COLO668 (cell line): ENCODE measurements around the gene MRPS6.

ENCODE experiments used
- DNase-seq: peaks from one replicate; lab custom pipeline; 2025; ENCODE audit not compliant: unreplicated experiment; lab: John Stamatoyannopoulos, UW

MRPS6 gene

DNA sequence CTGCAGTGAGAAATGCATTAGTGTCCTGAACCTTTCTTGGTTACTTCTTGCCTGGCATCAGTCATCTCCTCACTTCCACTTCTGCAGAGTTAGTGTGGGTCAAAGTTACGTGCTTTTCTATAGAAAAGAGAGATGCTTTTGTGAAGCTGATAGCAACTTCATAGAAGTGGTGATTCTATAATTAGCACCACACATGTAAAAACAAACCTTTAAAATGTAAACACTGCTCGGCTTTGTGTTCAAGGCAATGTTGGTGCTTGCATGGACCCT, 57.3 kb downstream of the MRPS6 start:
- DNase-seq, result no peak

DNA sequence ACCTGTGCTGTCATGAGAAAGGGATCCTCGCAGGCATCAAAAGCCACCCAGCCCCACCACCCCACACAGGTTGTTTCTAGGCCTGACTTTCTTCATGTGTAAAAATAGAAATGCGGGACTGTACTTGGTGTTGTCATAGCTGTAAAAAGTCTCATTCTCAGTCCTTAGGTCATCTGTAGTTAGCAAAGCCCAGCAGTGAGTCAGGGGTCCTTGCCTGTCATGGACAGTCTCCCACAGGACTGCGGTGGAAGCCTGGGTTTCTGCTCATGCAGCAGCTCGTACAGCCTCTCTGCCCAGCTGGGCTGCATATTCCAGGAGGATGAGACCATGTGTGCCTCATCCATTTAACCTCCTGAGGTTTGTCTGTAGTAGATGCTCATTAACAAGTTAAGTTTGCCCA, 58.2 kb downstream of the MRPS6 start:
- no peak for DNase-seq

DNA sequence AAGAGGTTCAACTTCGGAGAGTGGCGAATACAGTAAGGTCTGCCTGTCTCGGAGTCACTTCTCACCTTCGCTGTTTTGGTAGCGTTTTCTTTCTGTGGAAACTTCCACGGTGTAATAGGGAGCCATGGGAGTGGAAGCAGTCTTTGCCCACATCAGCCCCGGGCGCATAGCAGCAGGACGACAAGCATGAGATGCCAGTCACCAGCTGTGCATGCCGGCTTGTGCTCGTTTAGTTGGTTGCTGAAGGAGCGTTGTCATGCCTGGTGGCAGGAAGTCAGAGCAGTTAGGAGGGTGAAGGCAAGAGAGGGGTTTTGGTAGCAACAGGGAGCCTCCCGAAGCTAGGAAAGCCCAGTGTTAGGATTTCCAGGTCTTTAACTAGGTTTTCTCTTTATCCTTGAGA, 58.8 kb downstream of the MRPS6 start:
- DNase-seq, result no peak

DNA sequence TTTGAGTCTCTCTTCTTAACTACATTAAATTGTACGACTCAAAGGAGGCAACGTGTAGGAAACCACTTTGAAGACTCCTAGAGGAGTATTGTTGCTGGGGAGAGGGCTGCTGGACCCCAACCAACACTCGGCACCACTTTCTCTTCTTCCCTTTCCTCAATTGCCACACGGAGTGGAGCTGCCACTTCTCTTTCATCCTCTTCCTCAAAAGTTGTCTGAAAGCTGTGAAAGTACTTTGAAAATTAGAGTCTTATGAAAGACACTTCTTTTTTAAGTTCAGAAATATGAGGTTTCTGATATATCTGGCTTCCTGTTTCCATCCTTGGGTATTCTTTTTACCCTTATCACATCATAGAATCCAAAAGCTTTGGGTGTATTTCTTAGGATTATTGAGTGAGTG, 59.5 kb downstream of the MRPS6 start:
- DNase-seq, result no peak

DNA sequence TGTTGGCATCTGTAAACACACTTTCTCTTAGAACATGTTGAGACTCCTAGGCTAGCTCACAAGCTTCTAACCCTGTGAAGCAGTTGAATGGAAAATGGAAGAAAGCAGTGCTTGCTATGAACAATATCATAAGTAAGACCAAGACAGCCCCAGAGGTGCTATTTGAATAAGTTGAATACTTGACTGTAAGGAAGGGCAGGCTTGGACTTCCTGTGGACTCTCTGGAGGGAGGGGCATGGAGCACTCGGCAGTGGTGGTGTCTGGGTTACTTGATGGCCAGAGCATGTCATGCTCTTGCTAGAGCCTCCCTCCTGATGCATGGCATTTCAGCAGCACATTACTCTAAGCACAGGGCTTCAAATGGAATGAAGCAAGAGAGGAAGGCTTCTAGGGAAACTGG, 60.0 kb downstream of the MRPS6 start:
- no peak for DNase-seq

DNA sequence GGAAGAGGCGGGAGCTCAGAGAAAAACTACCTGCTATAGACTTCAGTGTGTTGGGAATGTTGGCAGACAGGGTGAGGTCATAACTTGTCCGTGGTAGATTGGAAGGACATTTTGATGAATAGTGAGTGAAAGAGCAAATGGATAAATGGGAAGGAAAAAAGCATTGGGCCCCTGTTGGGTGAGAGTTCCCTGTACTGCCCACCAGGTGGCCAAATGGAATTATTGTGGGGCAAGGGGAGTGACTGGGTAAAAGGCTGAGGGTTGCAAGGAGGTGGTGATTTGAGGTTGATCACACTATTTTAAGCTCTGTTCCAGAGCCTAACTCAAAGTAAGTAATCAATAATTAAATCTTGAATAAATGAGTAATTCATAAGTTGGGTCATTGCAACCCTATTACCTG, 60.4 kb downstream of the MRPS6 start:
- DNase-seq, result no peak

DNA sequence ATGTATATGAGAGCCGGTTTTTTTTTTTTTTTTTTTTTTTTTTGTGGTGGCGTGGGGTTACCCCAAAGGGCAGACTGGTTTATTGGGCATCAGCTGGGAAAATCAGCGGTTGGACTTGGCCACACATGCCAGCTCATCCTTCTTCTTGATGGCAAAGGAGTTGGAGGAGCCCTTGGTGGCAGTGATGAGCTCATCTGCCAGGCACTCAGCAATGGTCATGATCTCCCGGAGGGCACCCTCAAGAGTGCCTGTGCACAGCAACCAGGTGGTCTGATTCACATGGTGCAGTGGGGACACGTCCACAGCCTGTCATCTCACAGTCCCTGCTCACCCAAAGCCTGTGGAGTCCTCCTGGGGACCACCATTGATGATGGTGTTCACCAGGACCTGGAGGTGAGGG, 62.0 kb downstream of the MRPS6 start:
- DNase-seq, result no peak

DNA sequence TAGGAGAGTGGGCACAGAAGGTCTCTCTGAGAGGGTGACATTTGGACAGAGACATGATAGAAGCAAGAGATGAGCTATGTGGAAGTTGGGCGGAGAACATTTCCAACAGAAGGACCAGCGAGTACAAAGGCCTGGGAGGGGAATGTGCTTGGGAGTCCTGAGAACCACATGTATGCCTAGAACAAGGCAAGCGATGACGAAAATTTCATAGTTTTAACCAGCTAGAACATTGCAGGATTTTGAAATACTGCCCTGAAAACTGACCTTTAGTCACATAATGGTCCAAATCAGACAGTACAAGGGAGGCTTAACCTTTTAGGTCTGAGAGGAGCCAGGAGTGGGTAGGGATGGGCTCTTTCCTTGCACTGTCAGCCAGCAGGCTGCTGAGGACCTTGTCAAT, 68.0 kb downstream of the MRPS6 start:
- DNase-seq, result no peak

DNA sequence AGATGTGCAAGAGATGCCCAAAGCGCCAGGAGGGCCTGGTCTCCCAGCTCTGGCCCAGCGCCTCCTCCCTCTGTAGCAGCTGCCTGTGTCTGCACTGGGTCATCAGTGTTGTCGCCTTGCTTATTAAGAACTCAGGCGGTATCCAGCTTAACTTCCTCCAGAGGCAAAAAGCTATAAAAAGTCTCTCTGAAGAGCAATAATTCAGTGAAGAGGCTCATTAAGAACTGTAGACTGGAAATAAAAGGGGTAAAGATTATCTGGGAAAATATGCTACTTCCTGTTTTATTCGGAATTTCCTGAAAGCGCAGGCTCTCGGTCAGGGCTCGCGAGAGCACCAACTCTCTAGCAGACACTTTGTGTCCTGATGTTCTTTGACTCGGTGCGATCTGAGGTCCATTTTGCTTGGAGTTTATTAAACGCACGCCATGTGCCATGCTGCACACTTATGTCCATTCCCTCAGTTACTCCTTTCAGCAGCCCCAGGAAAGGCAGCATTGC, 70.4 kb downstream of the MRPS6 start:
- DNase-seq, result no peak

DNA sequence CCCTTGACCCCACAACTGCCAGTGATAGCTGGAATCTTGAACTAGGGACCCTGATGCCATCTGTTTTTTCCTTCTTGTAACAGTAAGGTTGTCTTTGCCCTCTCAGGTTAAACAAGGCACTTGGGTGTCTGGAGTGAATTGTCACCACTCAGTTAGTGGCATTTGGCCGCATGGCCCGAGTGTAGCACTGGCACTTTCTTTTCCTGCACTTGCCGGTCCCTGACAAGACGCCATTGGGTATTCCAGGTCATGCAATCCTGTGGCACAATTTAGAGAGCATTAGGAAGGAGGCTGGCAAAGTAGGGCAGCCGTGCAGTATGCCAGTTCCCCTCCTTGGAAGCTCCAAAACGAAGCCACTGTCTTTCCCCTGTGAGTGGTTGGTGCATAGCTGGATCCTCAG, 70.8 kb downstream of the MRPS6 start:
- no peak for DNase-seq

DNA sequence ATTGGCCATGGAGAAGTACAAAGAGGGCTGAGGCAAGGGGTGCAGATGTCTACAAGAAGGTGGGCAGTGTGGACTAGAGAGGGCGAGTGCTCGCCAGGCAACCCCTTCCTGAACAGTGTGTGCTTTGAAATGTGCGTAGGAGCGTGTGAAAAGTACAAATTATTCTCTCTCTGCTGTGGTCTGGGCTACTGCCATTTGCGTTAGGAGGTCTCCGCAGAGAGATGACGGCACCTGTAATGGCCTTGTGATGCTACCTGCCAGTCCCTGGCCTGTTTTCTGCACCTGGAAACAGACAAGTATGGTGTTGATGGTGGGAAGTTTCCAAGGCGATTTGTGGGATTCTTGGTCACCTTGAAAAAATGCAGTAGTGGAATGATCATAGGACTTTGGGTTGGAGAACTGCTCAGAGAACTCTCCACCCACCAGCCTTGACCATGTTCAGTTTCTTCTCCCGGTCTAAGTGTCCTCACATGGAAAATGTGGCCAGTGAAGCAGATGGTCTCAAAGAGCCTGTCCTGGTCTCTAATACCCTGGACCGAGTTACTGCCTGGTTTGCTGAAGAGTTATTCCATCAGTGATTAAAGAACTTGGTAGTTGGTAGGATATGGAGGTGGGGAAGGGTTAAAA, 74.5 kb downstream of the MRPS6 start:
- DNase-seq, result no peak

DNA sequence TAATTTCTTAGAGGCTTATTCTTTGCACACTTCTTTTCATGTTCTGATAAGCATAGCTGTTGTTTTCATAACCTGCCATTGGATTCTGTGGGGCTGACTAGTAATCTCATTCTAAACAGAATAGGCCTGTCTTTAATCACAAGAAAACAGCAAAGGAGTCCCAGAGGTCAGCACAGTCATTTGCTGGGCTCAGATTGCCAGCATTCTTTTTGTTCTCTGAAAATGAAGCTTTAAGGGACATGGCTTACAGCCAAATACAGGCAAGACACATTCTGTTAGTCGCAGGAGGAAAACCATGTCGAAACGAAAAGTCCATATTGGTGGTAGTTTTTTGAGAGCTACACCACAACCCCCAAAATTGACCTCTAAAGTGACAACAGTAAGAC, 75.0 kb downstream of the MRPS6 start:
- DNase-seq, result no peak

DNA sequence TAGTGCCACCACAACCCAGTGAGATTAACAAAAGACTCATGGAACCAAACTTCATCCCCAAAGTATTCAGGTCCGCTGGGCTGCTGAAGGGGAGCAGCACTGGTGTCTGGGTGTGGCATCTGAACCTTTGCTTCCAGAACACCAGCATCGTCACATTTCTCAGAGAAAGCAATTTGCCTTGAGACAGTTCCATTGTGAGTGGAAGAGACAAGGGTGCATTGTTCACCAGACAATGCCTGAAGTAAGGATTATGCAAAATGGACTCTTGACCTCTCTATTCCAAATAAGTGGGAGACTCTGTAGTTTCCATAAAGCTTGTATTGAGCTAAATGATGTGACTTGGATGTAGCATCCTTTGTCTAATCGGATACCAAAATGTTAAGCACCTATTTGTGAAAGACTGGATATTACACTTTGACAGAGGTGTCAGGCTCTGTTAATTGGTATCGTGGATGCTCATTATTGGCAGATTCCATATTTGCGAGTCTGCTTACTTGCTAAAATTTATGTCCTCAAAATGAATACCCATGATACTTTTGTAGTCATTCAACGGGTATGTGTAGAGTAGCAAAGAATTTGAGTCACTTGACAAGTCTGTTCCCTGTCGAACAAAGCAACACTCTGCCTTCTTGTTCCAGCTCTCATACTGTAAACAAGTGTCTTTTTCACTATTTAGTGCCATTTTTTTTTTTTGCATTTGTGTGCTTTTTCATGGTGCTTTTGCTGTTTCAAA, 75.6 kb downstream of the MRPS6 start:
- no peak for DNase-seq

DNA sequence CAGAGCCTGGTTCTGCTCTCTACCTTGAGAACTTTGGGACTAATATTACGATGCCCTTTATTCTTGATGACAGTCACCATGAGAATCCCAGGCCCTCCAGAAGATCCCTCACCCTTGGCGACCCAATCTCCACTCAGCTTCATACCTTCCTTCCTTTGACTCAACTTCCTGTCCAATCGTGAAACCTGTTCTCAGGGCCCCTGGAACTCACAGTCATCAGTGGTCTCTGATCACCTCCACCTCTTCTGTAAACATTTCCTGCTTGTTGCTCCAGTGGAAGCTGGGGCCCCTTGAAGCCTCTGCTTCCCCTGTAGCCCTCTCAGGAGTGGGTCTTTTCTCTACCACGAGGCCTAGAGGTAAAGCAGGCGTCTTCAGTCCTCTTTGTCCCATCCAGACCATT, 79.1 kb downstream of the MRPS6 start:
- no peak for DNase-seq

DNA sequence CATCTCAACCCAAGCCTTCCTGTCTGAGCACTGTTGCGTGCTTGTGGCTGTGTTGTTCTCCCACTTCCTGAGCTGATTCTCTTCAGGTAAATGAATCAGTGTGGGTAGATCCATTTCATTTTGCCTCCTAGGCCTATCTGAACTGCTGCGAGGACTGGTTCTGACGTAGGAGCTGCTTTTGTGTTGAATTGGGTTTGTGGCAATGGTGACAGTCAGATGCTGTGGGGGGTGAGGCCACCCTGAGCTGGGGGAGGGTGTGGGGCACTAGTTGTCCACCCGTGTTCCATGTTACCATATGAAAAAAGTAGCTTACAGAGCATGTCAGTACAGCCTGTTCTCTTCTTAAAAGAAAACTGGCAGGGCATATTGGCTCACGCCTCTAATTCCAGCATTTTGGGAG, 81.5 kb downstream of the MRPS6 start:
- DNase-seq, result no peak

DNA sequence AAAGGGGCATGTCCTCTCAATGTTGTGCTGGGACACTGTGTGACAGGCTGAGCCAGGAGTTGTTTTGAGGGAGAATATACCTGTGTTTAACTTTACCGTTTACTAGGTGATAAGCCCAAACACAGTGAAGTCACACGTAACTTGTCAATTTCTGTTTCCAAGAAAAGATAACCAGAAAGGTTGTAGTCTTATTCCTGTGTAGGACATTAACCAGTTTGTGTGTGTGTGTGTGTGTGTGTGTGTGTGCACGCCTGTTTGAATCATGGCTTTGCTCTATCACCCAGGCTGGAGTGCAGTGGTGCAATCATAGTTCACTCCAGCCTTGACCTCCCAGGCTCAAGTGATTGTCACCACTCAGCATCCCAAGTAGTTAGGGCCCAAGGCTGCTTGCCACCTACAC, 83.6 kb downstream of the MRPS6 start:
- DNase-seq, result no peak

DNA sequence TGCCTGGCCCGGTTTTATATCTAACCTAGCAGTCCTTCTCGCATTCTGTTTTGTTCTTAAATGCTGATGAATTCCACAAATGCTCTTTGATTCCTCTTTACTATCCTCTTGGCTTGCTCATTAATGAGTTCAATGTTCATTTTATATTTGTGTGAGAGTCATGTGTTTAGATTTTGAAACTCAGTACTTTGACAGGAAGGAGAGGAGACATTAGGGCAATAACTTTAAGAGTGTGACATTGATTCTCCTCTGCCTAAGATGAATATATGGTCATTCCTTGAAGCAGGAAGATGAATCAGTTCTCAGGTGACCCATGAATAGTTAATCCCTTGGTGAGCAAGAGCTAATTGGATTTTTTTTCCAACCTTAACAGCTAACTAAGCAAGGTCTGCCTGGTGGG, 84.1 kb downstream of the MRPS6 start:
- DNase-seq, result no peak

DNA sequence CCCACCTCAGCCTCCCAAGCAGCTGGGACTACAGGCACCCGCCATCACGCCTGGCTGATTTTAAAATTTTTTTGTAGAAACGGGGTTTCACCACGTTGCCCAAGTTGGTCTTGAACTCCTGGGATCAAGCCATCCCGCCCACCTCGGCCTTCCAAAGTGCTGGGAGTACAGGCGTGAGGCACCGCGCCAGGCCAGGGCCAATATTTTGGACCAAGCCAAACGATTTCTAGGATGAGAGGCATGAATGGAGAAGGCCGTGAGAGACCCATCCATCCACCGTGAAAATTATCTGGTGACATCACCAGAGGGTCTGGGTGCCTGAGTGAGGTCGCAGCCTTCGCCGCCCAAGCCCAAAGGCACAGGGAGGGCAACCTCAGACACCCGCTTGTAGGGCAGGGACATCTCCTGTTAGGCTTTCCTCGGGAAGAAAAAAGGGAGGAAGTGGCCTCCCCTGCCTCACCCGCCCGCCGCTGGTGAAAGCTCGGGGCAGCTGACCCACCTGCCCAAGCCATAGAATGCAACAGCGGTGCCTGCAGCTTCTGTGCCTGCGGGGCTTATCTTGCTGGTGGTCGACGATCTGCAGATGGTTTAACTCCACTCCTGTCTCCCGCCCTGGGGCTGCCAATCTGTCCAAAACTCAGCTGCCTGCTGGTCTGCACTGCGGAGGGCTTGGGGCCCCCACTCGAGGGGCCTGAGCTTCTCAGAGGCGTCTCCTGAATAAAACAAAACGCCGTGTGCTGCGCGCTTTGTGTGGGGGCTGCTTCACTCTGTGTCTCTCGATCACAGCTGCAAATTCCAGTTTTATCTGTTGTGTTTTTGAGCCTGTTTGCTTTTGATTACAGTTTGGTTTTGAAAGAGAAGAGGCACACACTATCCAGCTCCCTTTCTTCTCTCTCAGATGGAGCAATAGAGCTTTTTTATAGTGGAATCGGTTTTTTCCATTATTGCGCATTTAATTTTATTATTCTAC, 85.8 kb downstream of the MRPS6 start:
- no peak for DNase-seq

DNA sequence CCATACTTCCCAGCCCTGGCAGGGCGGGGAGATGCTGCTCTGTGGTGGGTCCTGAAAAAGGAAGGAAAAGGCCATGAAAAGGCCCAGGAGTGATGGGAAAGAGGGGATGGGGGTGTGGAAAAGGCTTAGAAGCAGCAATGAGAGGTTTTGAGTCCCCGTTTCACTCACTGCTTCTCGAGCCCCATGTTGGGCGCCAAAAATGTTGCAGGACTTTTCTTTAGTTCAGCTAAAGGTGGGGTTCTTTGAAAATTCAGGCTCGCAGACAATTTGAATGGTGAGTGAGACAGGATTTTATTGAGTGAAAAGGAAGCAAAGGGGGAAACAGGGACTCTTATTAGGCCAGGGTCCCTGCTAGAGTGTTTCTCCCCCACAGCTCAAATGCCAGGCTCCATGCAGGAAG, 93.1 kb downstream of the MRPS6 start:
- no peak for DNase-seq

DNA sequence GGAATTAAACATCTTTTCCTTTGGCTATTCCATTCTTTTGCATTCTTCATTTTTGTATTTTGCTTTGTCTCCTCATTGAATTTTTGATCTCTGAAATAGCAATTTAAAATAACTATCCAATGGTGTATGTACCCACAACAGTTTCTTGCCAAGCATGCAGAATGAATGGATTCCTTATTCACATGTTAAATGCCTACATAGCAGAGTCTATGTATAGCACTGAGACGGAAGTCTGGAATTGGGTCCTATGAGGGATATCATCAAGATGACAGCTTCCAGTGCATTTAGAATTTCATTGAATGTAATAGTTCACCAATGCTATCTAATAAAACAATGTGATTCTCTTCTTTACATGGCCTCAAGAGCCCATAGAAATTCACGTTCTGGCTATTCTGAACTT, 97.5 kb downstream of the MRPS6 start:
- no peak for DNase-seq

DNA sequence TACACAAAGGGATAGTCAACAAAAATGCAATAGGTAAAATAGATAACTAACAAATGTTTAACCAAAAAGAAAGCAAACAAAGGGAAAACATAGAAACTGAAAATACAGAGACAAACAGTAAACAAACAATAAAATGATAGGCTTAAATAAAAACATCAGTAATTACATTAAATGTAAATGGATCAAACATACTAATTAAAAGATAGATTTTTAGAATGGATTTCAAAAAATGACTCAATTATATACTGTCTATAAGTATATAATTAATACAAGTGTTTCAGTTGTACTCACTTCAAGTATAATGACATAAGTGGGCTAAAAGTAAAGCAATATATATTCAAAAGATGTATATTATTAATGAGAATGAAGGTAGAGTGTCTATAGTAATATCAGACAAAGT, 101.1 kb downstream of the MRPS6 start:
- DNase-seq, result no peak

DNA sequence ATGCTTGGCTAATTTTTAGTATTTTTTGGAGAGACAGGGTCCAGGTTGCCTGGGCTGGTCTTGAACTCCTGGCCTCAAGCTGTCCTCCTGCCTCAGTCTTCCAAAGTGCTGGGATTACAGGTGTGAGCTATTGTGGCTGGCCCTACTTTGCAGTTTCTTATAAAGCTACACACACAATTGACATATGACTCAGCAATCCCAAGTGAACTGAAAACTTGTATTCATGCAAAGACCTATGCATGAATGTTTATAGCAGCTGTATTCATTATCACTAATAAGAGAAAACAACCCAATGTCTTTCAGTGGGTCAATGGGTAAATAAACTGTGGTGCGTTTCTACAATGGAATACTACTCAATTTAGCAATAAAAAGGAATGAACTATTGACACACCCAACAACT, 103.1 kb downstream of the MRPS6 start:
- no peak for DNase-seq
